SK-MEL-5 (cell line): ENCODE measurements around the gene SLC29A4. TPM values are rescaled to one million over a fixed set of nuclear protein-coding genes. Genes with fewer than 3 reads are reported as not detected.
"Not testable (repeated sequence)": the region's sequence is repeated elsewhere in the genome, so short reads cannot be mapped to it uniquely, and the experiment has no call there.

Experiments used
- DNase-seq: peaks from one replicate; pipeline ENCODE4 v3.0.0-alpha.2; 2016; ENCODE audit warnings: low read depth, low spot score
- in situ Hi-C: cut with HindIII; loops from 2 replicates; pipeline ENCODE4 v1.10.0; 2016; ENCODE audit warnings: low sequenced_read_pairs, high pct_unique_total_duplicates, low pct_unique_long_range_greater_than_20kb
- total RNA-seq: library from RNA; depleted of rRNA; stranded (reverse); fragments of >200 nt; shearing (Covaris generic); gene quantifications from 2 replicates; pipeline ENCODE4 v1.2.3, GENCODE V29; 2014

Gene SLC29A4
- total RNA-seq, 1 experiment from 2014 or later = 8.8 TPM

DNA sequence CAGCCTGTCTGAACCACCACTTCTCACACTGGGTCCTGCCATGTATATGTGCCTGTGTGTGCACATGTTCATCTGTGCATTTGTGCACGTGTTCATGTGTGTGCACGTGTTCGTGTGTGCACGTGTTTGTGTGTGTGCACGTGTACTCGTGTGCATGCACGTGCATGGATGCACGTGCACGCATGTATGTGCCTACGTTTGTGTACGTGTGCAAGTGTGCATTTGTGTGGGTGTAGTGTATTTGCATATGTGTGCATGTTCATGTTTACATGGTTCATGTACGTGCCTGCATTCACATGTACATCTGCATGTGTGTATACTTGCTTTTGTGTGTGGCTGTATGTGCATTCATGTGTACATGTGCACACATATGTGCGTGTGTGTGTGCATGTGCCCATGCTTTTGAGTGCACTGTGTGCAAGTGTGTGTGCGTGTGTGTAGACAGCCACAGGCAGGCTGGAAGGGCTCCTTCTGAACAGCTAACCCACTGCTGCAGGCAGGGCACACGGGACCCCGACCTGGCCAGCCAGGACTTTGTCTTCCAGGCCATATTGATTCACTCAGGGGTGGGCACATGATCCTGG is 28.2 kb downstream of the SLC29A4 start:
- DNase-seq = no peak
- in situ Hi-C loops = no loop called here

DNA sequence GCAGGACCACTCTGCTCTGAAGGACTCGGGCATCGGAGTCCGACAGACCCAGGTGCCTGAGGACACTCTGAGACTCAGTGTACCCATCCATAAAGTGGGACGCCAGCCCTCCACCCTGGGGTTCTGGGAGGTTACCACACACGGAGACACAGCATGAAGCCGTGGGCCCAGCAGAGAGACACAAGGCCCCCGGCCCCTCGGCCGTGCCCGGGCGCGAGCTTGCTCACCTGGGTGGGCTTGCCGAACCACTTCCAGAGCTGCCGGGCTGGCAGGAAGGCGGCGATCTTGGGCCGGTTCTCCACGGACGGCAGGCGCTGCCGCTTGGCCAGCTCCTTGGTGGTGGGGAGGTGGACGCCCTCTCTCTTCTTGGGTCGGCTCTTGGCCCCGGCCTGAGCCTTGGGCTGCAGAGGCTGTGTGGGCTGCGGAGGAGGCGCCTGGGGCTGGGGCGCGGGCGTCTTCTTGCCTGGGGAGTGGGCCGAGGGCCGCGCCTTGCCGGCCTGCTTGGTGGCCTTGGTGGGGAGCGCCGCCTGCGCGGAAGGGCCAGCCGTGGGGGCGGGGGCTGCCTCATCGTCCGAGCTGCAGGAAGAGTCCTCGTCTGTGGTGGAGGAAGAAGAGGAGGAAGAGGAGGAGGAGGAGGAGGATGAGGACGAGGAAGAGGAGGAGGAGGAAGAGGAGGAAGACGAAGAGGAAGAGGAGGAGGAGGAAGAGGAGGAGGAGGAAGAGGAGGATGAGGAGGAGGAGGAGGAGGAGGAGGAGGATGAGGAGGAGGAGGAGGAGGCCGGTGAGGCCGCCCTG is 29.7 kb downstream of the SLC29A4 start:
- in situ Hi-C loops, DNase-seq: not testable (repeated sequence)

DNA sequence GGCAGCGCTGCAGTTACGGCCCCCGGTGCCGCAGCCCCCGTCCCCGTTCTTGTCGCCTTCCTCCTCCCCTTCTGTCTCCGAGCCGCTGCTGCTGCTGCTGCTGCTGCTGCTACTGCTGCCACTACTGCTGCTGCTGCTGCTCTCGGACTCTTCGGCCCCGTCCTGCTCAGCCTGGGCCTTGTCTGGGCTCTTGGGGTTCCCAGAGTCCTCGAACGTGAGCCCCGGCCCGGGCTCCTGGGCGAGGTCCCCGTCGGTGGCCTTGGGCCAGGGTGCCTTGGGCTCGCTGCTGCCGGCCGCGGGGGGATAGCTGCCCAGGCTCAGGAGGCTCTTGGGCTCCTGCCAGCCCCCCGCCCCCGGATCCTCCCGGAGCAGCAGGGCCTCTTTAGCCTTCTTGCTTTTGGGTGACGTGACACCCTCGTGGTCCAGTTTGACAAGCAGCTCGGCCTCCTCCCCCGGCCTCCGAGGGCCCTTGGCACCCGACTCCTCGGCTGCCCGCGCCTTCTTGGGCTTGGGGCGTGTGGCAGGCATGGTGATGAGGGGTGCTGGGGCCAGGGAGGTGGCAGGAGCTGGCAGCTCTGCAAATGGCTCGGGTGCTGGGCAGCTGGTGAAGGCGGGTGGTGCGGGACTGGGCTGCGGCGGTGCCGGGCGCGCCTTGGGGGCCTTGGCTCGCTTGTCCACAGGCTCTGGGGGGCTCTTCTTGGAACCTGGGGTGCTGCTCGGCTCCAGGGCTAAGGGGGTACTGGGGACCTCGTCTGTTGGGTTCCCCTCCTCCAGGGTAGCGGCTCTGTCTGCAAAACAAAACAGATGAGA is 30.5 kb downstream of the SLC29A4 start:
- in situ Hi-C loops, DNase-seq: not testable (repeated sequence)

- no peak for DNase-seq
- in situ Hi-C loops = no loop called here
Measured at GRCh38 chr7:5314864-5315263, 32.1 kb downstream of the SLC29A4 start.

GRCh38 chr7:5315761-5316160 is 33.0 kb downstream of the SLC29A4 start:
- in situ Hi-C loops = no loop called here
- DNase-seq = no peak

DNA sequence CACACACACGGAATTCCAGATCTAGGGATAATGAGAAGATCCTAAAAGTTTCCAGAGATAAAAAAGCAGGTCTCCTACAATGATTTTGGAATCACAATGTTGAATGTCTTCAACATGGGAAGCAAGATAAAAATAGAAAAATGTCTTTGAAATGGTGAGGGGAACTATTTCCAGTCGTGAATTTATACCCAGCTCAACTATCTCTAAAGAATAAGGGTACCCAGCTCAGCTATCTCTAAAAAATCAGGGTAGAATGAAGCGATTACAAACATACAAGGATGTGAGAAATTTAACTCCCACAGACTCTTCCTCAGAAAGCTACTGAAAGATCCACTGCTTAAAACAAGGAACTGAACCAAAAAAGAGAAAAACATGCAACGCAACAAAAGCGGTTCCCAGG is 35.9 kb downstream of the SLC29A4 start:
- DNase-seq, in situ Hi-C loops: not testable (repeated sequence)

- no peak for DNase-seq
- in situ Hi-C loops = no loop called here
Measured at GRCh38 chr7:5320391-5320790, 37.6 kb downstream of the SLC29A4 start.

DNA sequence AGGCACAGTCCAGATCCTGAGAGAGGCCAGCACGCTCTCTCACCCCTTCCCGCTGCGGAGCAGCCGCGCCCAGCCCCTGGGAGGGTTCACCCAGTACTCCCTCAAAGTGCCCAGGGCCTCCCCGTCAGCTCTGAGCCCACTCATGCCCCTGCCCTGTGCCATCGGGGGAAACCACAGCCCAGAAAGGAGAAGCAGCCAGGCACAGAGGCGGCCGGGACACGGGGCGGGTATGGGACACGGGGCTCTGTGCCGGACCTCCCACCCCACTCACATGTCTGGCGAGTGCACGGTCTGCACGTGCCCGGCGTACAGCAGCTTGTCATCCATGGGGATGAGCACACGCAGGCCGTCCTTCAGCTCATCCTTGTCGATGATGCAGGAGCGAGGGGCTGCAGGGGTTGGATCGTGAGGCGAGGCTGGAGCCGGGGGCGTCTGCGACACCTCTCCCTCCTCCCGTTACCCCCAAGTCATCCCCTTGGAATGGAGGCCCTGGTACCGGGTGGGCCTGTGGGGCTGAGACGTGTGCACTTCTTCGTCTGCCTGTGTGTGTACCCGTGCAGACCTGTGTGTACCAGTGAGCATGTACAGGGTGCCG is 38.2 kb downstream of the SLC29A4 start:
- in situ Hi-C loops = no loop called here
- DNase-seq = no peak

DNA sequence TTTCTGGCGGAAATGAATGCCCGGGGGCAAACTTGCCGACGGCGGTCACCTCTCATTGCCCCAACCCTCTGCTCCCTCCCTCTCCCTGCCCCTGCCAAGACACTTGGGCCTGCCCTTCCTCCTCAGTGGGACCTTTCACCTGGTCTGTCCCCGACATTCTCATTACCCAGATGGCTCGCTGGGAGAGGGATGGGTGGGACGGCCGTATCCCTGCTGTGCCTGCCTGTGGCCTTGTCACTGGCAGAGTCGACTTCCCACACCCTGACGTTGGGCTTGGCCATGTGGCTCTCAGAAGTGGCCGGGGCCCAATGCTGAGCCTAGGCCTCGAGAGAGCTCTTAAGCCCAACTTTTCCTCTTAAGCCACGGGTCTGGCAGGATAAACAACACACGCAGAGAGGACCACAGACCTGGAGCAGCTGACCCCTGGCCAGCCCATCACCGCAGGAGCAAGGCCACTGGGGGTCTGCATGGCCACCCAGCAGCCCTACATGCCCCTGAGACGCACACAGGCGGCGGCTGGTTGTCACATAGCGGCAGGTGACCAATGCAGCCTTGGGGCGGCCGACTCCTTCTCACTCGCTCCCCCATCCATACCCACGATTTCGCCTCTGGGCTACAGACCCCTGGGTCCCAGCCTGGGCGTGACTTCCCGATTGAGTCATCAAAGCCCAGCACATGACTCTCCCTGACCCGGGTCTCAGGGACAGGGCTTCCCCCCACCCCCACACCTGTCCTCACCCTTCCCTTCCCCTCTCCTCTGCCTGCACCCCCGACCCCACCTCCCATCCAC is 40.1 kb downstream of the SLC29A4 start:
- DNase-seq = no peak
- in situ Hi-C loops = no loop called here

DNA sequence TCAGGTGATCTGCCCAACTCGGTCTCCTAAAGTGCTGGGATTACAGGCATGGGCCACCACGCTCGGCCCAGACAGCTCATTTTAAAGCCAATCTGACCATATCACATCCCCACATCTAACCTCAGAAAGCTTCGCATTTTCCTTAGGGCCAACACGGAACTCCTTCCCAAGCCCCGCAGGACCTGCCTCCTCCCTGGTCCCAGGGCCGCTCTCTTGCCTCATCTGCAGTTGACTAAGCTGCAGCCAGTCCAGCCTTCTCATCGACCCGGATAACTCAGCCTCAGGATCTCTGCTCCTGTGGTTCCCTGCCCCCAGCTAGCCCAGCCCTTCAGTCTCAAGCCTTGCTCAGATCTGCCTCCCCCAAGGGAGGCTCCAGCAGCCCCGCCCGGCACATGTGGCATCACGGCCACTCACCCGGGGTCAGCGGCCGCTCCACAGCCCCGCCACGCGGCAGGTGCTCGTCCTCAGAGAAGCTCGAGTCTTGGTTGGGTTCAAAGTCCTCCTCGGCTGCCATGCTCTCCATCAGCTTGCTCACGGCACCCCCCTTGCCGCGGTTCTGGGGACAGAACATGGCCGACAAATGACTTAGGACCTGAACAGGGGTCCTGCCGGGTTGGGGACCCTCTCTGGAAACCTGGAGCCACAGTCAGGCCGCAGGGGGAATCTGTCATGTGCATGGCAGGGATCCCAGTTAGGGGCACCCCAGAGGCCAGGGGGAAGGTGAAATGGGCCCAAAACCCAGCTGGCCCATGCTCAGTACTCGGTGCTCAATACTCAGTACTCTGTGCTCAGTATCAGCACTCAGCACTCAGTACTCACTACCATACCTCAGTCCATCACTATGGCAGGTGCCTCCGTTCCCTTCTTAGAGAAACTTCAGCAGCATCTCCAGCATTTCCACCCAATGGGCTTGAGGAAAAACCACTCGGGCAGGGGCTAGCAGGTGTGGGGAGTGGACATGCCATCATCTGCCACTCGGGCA is 41.3 kb downstream of the SLC29A4 start:
- in situ Hi-C loops, DNase-seq: not testable (repeated sequence)

DNA sequence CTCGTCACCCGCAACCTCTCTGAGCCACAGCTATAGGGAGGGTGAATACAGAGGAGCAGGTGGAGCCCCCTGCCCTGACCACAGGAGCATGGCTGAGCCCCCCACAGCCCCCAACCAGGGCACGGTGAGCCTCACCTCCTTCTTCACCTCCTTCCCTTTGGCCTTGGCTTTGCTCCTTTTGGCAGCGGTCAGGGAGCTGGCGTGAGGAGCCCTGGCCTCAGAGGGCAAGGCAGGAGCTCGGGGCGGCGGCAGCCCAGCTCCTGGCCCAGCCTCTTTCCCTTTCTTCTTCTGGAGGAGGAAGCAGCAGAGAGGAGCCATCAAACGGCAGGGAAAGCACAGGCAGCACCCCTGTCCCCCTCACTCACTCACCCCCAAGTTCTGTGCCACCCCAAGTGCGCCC is 42.2 kb downstream of the SLC29A4 start:
- DNase-seq = no peak
- in situ Hi-C loops = no loop called here

- no peak for DNase-seq
- in situ Hi-C loops = no loop called here
Measured at GRCh38 chr7:5330288-5330687, 47.5 kb downstream of the SLC29A4 start.

- DNase-seq = no peak
- in situ Hi-C loops = no loop called here
Measured at GRCh38 chr7:5332579-5332978, 49.8 kb downstream of the SLC29A4 start.

- in situ Hi-C loops = no loop called here
- DNase-seq = no peak
Measured at GRCh38 chr7:5333121-5334045, 50.6 kb downstream of the SLC29A4 start.

DNA sequence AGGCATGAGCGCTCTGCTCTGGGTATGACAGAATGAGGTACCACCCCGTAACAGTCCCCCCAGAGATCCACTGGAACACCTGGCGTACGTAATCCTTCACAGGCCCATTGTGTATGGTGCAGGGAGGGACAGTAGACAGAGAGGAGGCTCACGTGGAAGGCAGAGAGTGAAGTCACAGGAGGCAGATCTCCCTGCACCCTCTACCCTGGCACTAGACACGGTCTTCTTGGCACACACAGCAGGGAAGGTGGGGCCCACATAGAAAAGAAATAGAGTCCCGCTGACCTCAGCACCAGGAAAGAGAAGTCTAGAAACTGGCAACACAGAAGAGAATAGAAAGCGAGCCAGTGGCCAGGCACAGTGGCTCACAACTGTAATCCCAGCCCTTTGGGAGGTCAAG is 51.9 kb downstream of the SLC29A4 start:
- in situ Hi-C loops = no loop called here
- no peak for DNase-seq
